AG09319 (cell line): ENCODE results near the gene RUNX1.

ENCODE experiments used
- DNase-seq: peaks from one replicate; pipeline ENCODE4 v3.0.0-alpha.2; 2010; ENCODE audit warnings: low read depth; ENCODE audit errors: extremely low read depth
- CTCF ChIP-seq: IDR thresholded peaks from 2 replicates; pipeline ENCODE4 v1.5.1; 2011; ENCODE audit warnings: low read depth, mild to moderate bottlenecking, inconsistent platforms, low read length, moderate library complexity

Gene RUNX1

GRCh38 chr21:34987501-34988072 lies 61.5 kb downstream of the RUNX1 start:
- no peak for DNase-seq
- TF ChIP-seq CTCF = no peak

- TF ChIP-seq CTCF = no peak
- DNase-seq = no peak
Observed at GRCh38 chr21:34986561-34987500, 62.3 kb downstream of the RUNX1 start.

- DNase-seq = no peak
- no peak for TF ChIP-seq CTCF
Observed at GRCh38 chr21:34984356-34985058, 64.6 kb downstream of the RUNX1 start.

GRCh38 chr21:34983680-34984086 lies 65.4 kb downstream of the RUNX1 start:
- no peak for DNase-seq

GRCh38 chr21:34981791-34982190 lies 67.3 kb downstream of the RUNX1 start:
- no peak for DNase-seq
- TF ChIP-seq CTCF = no peak

More at GRCh38 chr21:34983680-34984086, 65.4 kb downstream of the RUNX1 start:
- no peak for TF ChIP-seq CTCF

- no peak for TF ChIP-seq CTCF
- DNase-seq = no peak
Observed at GRCh38 chr21:34980423-34981115, 68.5 kb downstream of the RUNX1 start.
